Bronchial epithelial cell (primary cell): ENCODE results near the gene PTPRO. TPM values are rescaled to one million over a fixed set of nuclear protein-coding genes. Genes with fewer than 3 reads are reported as not detected.

Source experiments
- DNase-seq: peaks from one replicate; pipeline ENCODE4 v3.0.0-alpha.2; 2010; ENCODE audit warnings: low read depth
- FAIRE-seq: peaks from 2 replicates; lab custom pipeline; 2011; peaks lifted over from hg19 to GRCh38; lab: Jason Lieb, UNC
- H3K27me3 ChIP-seq: 2 replicates; pipeline ENCODE4 v1.5.1; 2011; ENCODE audit warnings: low read length; ENCODE audit not compliant: control insufficient read depth, insufficient read depth
- H3K36me3 ChIP-seq: 2 replicates; pipeline ENCODE4 v1.5.1; 2011; ENCODE audit warnings: low read length; ENCODE audit not compliant: control insufficient read depth, insufficient read depth
- H3K4me3 ChIP-seq: 2 replicates; pipeline ENCODE4 v1.5.1; 2011; ENCODE audit warnings: mild to moderate bottlenecking, low read depth, low read length, control low read depth
- CTCF ChIP-seq: IDR thresholded peaks from 2 replicates; pipeline ENCODE4 v1.5.1; 2011; ENCODE audit warnings: mild to moderate bottlenecking, moderate library complexity, low read length, control low read depth, inconsistent platforms; ENCODE audit not compliant: insufficient read depth, severe bottlenecking
- total RNA-seq: library from RNA; depleted of rRNA; stranded (reverse); fragments of >200 nt; gene quantifications from 2 replicates; pipeline ENCODE4 v1.2.1, GENCODE V29; 2014

The PTPRO gene
- total RNA-seq, 1 donor from 2014 or later = under 0.01 TPM

- Histone ChIP-seq H3K36me3 (no peaks in the 10 kb centered on the region), H3K27me3 (no peaks in the 10 kb centered on the region), H3K4me3 (no peak overlapping the region)
- DNase-seq = no peak
- no peak for TF ChIP-seq CTCF
- FAIRE-seq = no peak
These were observed 223.9 kb downstream of the PTPRO start for GRCh38 chr12:15546102-15546701.

GRCh38 chr12:15547063-15547462, 224.8 kb downstream of the PTPRO start:
- H3K27me3 ChIP-seq = no peaks in the 10 kb centered on the region
- no peak for TF ChIP-seq CTCF
- no peaks in the 10 kb centered on the region for H3K36me3 ChIP-seq
- no peak overlapping the region for H3K4me3 ChIP-seq
- no peak for FAIRE-seq
- no peak for DNase-seq

GRCh38 chr12:15547691-15548090, 225.4 kb downstream of the PTPRO start:
- FAIRE-seq (no peak), DNase-seq (no peak)
- no peaks in the 10 kb centered on the region for H3K27me3 ChIP-seq
- no peak for TF ChIP-seq CTCF
- H3K36me3 ChIP-seq = no peaks in the 10 kb centered on the region
- H3K4me3 ChIP-seq = no peak overlapping the region

GRCh38 chr12:15550793-15551192, 228.5 kb downstream of the PTPRO start:
- Histone ChIP-seq H3K36me3 (no peaks in the 10 kb centered on the region), H3K4me3 (no peak overlapping the region), H3K27me3 (no peaks in the 10 kb centered on the region)
- DNase-seq = no peak
- no peak for TF ChIP-seq CTCF
- no peak for FAIRE-seq

GRCh38 chr12:15555446-15555845, 233.1 kb downstream of the PTPRO start:
- TF ChIP-seq CTCF = no peak
- H3K36me3 ChIP-seq = no peaks in the 10 kb centered on the region
- H3K4me3 ChIP-seq = no peak overlapping the region
- no peak for FAIRE-seq
- DNase-seq = no peak
- no peaks in the 10 kb centered on the region for H3K27me3 ChIP-seq
